Measurements from ENCODE around the gene STAC2.

GRCh38 chr17:39231591-39232551, 6.1 kb upstream of the STAC2 start:
- TF ChIP-seq CTCF (IDR thresholded peaks at IDR 0.05; ENCODE audit: low read depth, low read length, poor library complexity, severe bottlenecking): peak; percentile 98
- no peak for TF ChIP-seq EZH2phosphoT487 (IDR thresholded peaks at IDR 0.05; ENCODE audit: borderline replicate concordance, low read length)

Data from DOHH2 (cell line).